NB4 (cell line): ENCODE data around the gene DGKG.

Source experiments
- MYC ChIP-seq: IDR thresholded peaks from 2 replicates; pipeline ENCODE4 v1.6.1; 2011; ENCODE audit warnings: low read depth, low read length
- TF ChIP-seq, protein P1 (sequence below): IDR thresholded peaks from one replicate; pipeline ENCODE4 v1.5.1; 2012; ENCODE audit warnings: low read depth, low read length

- TF ChIP-seq MYC, result no peak
- TF ChIP-seq, protein P1, sequence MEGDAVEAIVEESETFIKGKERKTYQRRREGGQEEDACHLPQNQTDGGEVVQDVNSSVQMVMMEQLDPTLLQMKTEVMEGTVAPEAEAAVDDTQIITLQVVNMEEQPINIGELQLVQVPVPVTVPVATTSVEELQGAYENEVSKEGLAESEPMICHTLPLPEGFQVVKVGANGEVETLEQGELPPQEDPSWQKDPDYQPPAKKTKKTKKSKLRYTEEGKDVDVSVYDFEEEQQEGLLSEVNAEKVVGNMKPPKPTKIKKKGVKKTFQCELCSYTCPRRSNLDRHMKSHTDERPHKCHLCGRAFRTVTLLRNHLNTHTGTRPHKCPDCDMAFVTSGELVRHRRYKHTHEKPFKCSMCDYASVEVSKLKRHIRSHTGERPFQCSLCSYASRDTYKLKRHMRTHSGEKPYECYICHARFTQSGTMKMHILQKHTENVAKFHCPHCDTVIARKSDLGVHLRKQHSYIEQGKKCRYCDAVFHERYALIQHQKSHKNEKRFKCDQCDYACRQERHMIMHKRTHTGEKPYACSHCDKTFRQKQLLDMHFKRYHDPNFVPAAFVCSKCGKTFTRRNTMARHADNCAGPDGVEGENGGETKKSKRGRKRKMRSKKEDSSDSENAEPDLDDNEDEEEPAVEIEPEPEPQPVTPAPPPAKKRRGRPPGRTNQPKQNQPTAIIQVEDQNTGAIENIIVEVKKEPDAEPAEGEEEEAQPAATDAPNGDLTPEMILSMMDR, result no peak
These were observed 63.2 kb downstream of the DGKG start for GRCh38 chr3:186298876-186299275.
